A673 (cell line): ENCODE measurements around the gene ARHGAP24. TPM values are rescaled to one million over a fixed set of nuclear protein-coding genes. Genes with fewer than 3 reads are reported as not detected.

ENCODE experiments used
- BruUV-seq: library from RNA; stranded (reverse); fragments of 400-500 nt; replicated peaks from 2 replicates; lab custom pipeline; 2021; lab: Mats Ljungman, UMichigan
- CTCF ChIA-PET: fragments of 300-600 bp; sonication (Branson Sonifier 250); formaldehyde crosslinking; loops from one replicate; lab custom pipeline; 2022; ENCODE audit warnings: antibody characterized with exemption; lab: Charles Lee
- POLR2A ChIA-PET: fragments of 300-600 bp; sonication (Branson Sonifier 250); formaldehyde crosslinking; loops from one replicate; lab custom pipeline; 2022; ENCODE audit warnings: antibody characterized with exemption; ENCODE audit not compliant: low non-redundant PET; lab: Charles Lee
- DNase-seq: peaks from one replicate; pipeline ENCODE4 v3.0.0-alpha.2; 2015; ENCODE audit warnings: low spot score
- H3K27ac ChIP-seq: fragments of 200-600 bp; sonication (generic); 2 replicates; pipeline ENCODE4 v1.5.1; 2016; ENCODE audit warnings: mixed run types, low read depth, mild to moderate bottlenecking, mixed read lengths, antibody characterized with exemption, low read length; ENCODE audit not compliant: poor library complexity, severe bottlenecking
- H3K27me3 ChIP-seq: fragments of 200-600 bp; sonication (generic); replicated peaks from 2 replicates; pipeline ENCODE4 v1.6.1; 2017; ENCODE audit warnings: mixed run types, low read depth, mild to moderate bottlenecking, mixed read lengths, antibody characterized with exemption, low read length; ENCODE audit not compliant: insufficient read depth, poor library complexity
- H3K36me3 ChIP-seq: fragments of 200-600 bp; sonication (generic); 2 replicates; pipeline ENCODE4 v1.6.1; 2016; ENCODE audit warnings: mixed run types, mild to moderate bottlenecking, mixed read lengths, antibody characterized with exemption, low read length; ENCODE audit not compliant: insufficient read depth, poor library complexity, severe bottlenecking
- H3K4me1 ChIP-seq: fragments of 200-600 bp; sonication (generic); 2 replicates; pipeline ENCODE4 v1.6.1; 2017; ENCODE audit warnings: mixed run types, mild to moderate bottlenecking, mixed read lengths, antibody characterized with exemption, low read length; ENCODE audit not compliant: insufficient read depth, poor library complexity, severe bottlenecking
- H3K4me3 ChIP-seq: fragments of 200-600 bp; sonication (generic); 2 replicates; pipeline ENCODE4 v1.5.1; 2016; ENCODE audit warnings: low read depth, mixed run types, mild to moderate bottlenecking, mixed read lengths, low read length; ENCODE audit not compliant: poor library complexity, severe bottlenecking
- H3K9me3 ChIP-seq: fragments of 200-600 bp; sonication (generic); 2 replicates; pipeline ENCODE4 v1.6.1; 2016; ENCODE audit warnings: mixed run types, low read depth, mild to moderate bottlenecking, mixed read lengths, antibody characterized with exemption, low read length; ENCODE audit not compliant: poor library complexity, severe bottlenecking
- EZH2 ChIP-seq: fragments of 200-600 bp; sonication (generic); IDR thresholded peaks from 2 replicates; pipeline ENCODE4 v1.6.1; 2017; ENCODE audit warnings: borderline replicate concordance, low read depth, mild to moderate bottlenecking, mixed read lengths, antibody characterized with exemption, low read length; ENCODE audit not compliant: poor library complexity, severe bottlenecking
- intact Hi-C: fragments of 100-400 bp; cut with micrococcal nuclease; formaldehyde crosslinking; loops from one replicate; pipeline ENCODE4 v1.10.0; 2022; ENCODE audit not compliant: unreplicated experiment
- total RNA-seq: library from RNA; stranded (reverse); gene quantifications from 2 replicates; pipeline ENCODE4 v1.2.3, GENCODE V29; 2021
- TF ChIP-seq, protein P1 (sequence below): fragments of 300-800, 200-600 bp; sonication (generic); conservative IDR thresholded peaks from 2 replicates; pipeline ENCODE4 v1.5.1; 2017; ENCODE audit warnings: low read depth, mild to moderate bottlenecking, antibody characterized with exemption, low read length, moderate library complexity, mixed read lengths

ARHGAP24 gene
- total RNA-seq, 1 experiment from 2014 or later, result 5.8 TPM

DNA sequence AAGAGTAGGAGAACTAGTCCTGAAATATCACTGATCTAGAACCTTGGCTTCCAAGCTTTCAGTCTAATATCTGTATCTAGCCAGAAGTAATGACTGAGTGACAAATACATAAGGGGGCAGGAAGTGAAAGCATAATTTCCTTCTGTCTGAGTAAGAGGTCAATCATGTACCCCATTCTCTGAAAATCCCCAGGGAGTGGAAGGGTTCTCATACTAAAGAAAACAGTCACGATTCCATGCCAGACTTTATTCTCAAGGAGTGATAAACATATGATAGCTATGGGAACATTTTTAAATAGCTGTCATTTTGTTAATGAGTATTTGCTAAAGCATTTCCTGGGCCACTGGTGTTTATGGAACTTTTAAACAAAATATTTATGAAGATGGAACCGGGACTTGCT, 308.5 kb downstream of the ARHGAP24 start:
- H3K4me1 ChIP-seq, result no peaks in the 10 kb centered on the region
- intact Hi-C loops, result no loop called here
- no TSS peak for BruUV-seq
- no peak overlapping the region for H3K4me3 ChIP-seq
- H3K27me3 ChIP-seq, result no peaks in the 10 kb centered on the region
- TF ChIP-seq, protein P1, sequence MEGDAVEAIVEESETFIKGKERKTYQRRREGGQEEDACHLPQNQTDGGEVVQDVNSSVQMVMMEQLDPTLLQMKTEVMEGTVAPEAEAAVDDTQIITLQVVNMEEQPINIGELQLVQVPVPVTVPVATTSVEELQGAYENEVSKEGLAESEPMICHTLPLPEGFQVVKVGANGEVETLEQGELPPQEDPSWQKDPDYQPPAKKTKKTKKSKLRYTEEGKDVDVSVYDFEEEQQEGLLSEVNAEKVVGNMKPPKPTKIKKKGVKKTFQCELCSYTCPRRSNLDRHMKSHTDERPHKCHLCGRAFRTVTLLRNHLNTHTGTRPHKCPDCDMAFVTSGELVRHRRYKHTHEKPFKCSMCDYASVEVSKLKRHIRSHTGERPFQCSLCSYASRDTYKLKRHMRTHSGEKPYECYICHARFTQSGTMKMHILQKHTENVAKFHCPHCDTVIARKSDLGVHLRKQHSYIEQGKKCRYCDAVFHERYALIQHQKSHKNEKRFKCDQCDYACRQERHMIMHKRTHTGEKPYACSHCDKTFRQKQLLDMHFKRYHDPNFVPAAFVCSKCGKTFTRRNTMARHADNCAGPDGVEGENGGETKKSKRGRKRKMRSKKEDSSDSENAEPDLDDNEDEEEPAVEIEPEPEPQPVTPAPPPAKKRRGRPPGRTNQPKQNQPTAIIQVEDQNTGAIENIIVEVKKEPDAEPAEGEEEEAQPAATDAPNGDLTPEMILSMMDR, result no peak
- no peak for TF ChIP-seq EZH2
- ChIA-PET POLR2A (no interaction called here), CTCF (no interaction called here)
- H3K27ac ChIP-seq, result no peak overlapping the region
- no peaks in the 10 kb centered on the region for H3K9me3 ChIP-seq
- no peaks in the 10 kb centered on the region for H3K36me3 ChIP-seq
- peak; percentile 18 for DNase-seq

DNA sequence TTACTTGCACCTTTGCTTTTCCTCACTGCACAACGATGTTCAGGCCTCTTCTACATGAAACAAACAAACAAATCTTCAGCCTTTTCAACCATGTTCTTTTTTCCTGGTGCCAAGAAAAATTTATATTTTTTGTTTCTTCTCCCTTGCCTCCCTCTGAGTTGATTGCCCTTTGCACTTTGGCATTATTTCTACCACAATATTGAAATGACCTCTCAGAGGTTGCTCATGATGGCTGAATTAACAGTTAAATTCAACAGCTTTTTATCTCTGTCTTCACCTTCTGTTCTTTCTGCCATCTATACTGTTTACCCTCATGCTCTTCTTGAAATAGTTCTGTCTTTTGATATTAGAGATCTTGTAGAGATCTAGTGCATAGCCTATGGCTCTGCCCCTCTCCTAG, 308.9 kb downstream of the ARHGAP24 start:
- Histone ChIP-seq H3K9me3 (no peaks in the 10 kb centered on the region), H3K4me1 (no peaks in the 10 kb centered on the region), H3K4me3 (no peak overlapping the region), H3K27me3 (no peaks in the 10 kb centered on the region), H3K27ac (no peak overlapping the region), H3K36me3 (no peaks in the 10 kb centered on the region)
- intact Hi-C loops, result no loop called here
- ChIA-PET POLR2A (no interaction called here), CTCF (no interaction called here)
- no peak for TF ChIP-seq EZH2
- TF ChIP-seq, protein P1, result no peak
- no peak for DNase-seq
- no TSS peak for BruUV-seq

DNA sequence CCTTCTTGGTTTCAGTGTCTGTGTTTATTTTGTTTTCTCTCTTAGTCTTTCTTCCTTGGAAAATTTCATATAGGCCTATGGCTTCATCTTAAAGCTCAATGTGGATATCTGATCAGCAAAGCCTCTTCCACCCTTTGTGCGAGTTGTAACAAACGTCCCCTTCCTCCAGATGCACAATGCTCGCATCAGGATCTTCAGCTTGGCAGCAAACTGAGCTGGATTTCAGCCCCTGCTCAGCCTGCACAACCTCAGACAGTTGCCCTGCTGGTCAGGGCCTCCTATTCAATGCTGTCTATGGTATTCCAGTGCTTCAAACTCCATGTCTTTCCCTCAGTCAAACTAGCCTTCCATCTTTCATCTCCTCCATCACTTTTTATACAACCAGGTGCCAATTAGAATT, 309.4 kb downstream of the ARHGAP24 start:
- no TSS peak for BruUV-seq
- intact Hi-C loops, result no loop called here
- no peaks in the 10 kb centered on the region for H3K36me3 ChIP-seq
- ChIA-PET POLR2A (no interaction called here), CTCF (no interaction called here)
- no peak overlapping the region for H3K27ac ChIP-seq
- H3K4me1 ChIP-seq, result no peaks in the 10 kb centered on the region
- no peak for TF ChIP-seq EZH2
- TF ChIP-seq, protein P1, result no peak
- no peak for DNase-seq
- no peaks in the 10 kb centered on the region for H3K9me3 ChIP-seq
- H3K4me3 ChIP-seq, result no peak overlapping the region
- H3K27me3 ChIP-seq, result no peaks in the 10 kb centered on the region
